PC-3 (cell line): ENCODE measurements around the gene PPP4R1. TPM values are rescaled to one million over a fixed set of nuclear protein-coding genes. Genes with fewer than 3 reads are reported as not detected.

Experiments used
- ATAC-seq: fragments of 200-7000 bp; cut with Tn5 transposase; 2 replicates; pipeline ENCODE4 v1.9.1; 2020; ENCODE audit warnings: mild to moderate bottlenecking, moderate library complexity
- BruUV-seq: library from RNA; stranded (reverse); fragments of 400-500 nt; replicated peaks from 2 replicates; lab custom pipeline; 2021; lab: Mats Ljungman, UMichigan
- CTCF ChIA-PET: fragments of 300-600 bp; sonication (Branson Sonifier 250); formaldehyde crosslinking; loops from one replicate; lab custom pipeline; 2022; ENCODE audit warnings: antibody characterized with exemption; lab: Charles Lee
- POLR2A ChIA-PET: fragments of 300-600 bp; sonication (Branson Sonifier 250); formaldehyde crosslinking; loops from one replicate; lab custom pipeline; 2022; ENCODE audit warnings: antibody characterized with exemption; ENCODE audit not compliant: unreplicated experiment; lab: Charles Lee
- DNase-seq: peaks from one replicate; pipeline ENCODE4 v3.0.0-alpha.2; 2015
- H2AFZ ChIP-seq: fragments of 300-600 bp; sonication (generic); 2 replicates; pipeline ENCODE4 v1.6.0; 2016; ENCODE audit warnings: antibody characterized with exemption, low read length
- H3F3A ChIP-seq: fragments of 300-600 bp; sonication (generic); one replicate; pipeline ENCODE4 v1.6.0; 2017; ENCODE audit warnings: antibody characterized with exemption, low read length, control low read depth, mild to moderate bottlenecking; ENCODE audit not compliant: unreplicated experiment
- H3K27ac ChIP-seq: fragments of 300-600 bp; sonication (generic); 2 replicates; pipeline ENCODE4 v1.5.1; 2016; ENCODE audit warnings: mild to moderate bottlenecking, low read length
- H3K27me3 ChIP-seq: fragments of 300-600 bp; sonication (generic); 2 replicates; pipeline ENCODE4 v1.6.1; 2016; ENCODE audit warnings: low read length, mixed read lengths
- H3K36me3 ChIP-seq: fragments of 300-600 bp; sonication (generic); 2 replicates; pipeline ENCODE4 v1.6.1; 2016; ENCODE audit warnings: low read depth, mixed run types, low read length, mixed read lengths
- H3K4me1 ChIP-seq: fragments of 300-600 bp; sonication (generic); 2 replicates; pipeline ENCODE4 v1.5.1; 2016; ENCODE audit warnings: low read length; ENCODE audit not compliant: insufficient read depth
- H3K4me2 ChIP-seq: fragments of 300-600 bp; sonication (generic); 2 replicates; pipeline ENCODE4 v1.6.0; 2016; ENCODE audit warnings: low read length
- H3K4me3 ChIP-seq: fragments of 300-600 bp; sonication (generic); 2 replicates; pipeline ENCODE4 v1.5.1; 2016; ENCODE audit warnings: mild to moderate bottlenecking, low read length, mixed read lengths
- H3K79me2 ChIP-seq: fragments of 300-600 bp; sonication (generic); 2 replicates; pipeline ENCODE4 v1.6.1; 2017; ENCODE audit warnings: low read length, mixed read lengths
- H3K9ac ChIP-seq: fragments of 300-600 bp; sonication (generic); 2 replicates; pipeline ENCODE4 v1.6.0; 2016; ENCODE audit warnings: mild to moderate bottlenecking, low read length
- H3K9me2 ChIP-seq: fragments of 300-600 bp; sonication (generic); replicated peaks from 2 replicates; pipeline ENCODE4 v1.6.1; 2016; ENCODE audit warnings: mixed run types, low read length, mixed read lengths
- H3K9me3 ChIP-seq: fragments of 300-600 bp; sonication (generic); 2 replicates; pipeline ENCODE4 v1.6.1; 2016; ENCODE audit warnings: low read length, mixed read lengths
- H4K20me1 ChIP-seq: fragments of 300-600 bp; sonication (generic); 2 replicates; pipeline ENCODE4 v1.6.1; 2016; ENCODE audit warnings: low read length, mixed read lengths
- CTCF ChIP-seq: fragments of 300-600 bp; sonication (generic); conservative IDR thresholded peaks from 2 replicates; pipeline ENCODE4 v1.5.1; 2017; ENCODE audit warnings: antibody characterized with exemption, low read depth, mild to moderate bottlenecking, low read length
- EZH2 ChIP-seq: fragments of 300-600 bp; sonication (generic); IDR thresholded peaks from one replicate; pipeline ENCODE4 v1.6.1; 2017; ENCODE audit warnings: antibody characterized with exemption, mild to moderate bottlenecking, low read length; ENCODE audit not compliant: unreplicated experiment
- EZH2phosphoT487 ChIP-seq: fragments of 300-600 bp; sonication (generic); IDR thresholded peaks from 2 replicates; pipeline ENCODE4 v1.6.1; 2018; ENCODE audit warnings: mild to moderate bottlenecking, antibody characterized with exemption, low read length, borderline replicate concordance
- intact Hi-C: fragments of 100-400 bp; cut with micrococcal nuclease; formaldehyde crosslinking; loops from 2 replicates; pipeline ENCODE4 v1.9.0; 2023
- total RNA-seq: library from RNA; depleted of rRNA; stranded (reverse); fragments of >200 nt; gene quantifications from 2 replicates; pipeline ENCODE4 v1.2.3, GENCODE V29; 2014

PPP4R1 gene
- total RNA-seq, 1 experiment from 2014 or later, result 154 TPM

GRCh38 chr18:9522952-9523351, 91.4 kb downstream of the PPP4R1 start:
- no peaks in the 10 kb centered on the region for H3K27me3 ChIP-seq
- H3K36me3 ChIP-seq, result peaks cover 24% of the 10 kb centered on the region
- no peak overlapping the region for H3K9ac ChIP-seq
- CTCF ChIA-PET, result no interaction called here
- POLR2A ChIA-PET, result interaction anchor here (0.6 kb wide), 1 partner anchor 160 kb away, joined by 3 read pairs; no protein-coding TSS in a partner anchor
- H3K9me2 ChIP-seq, result no peaks in the 10 kb centered on the region
- no peak overlapping the region for H3K4me2 ChIP-seq
- no TSS peak for BruUV-seq
- DNase-seq (no peak), ATAC-seq (no peak)
- H3K79me2 ChIP-seq, result peaks cover 13% of the 10 kb centered on the region
- no peaks in the 10 kb centered on the region for H4K20me1 ChIP-seq
- H3K9me3 ChIP-seq, result no peaks in the 10 kb centered on the region
- H3K4me1 ChIP-seq, result peaks cover 10% of the 10 kb centered on the region
- H3F3A ChIP-seq, result no peaks in the 10 kb centered on the region
- no peak overlapping the region for H3K4me3 ChIP-seq
- intact Hi-C loops, result no loop called here
- TF ChIP-seq CTCF, result no peak
- H2AFZ ChIP-seq, result no peak overlapping the region
- H3K27ac ChIP-seq, result no peak overlapping the region

- ATAC-seq, result no peak
- H2AFZ ChIP-seq, result no peak overlapping the region
- ChIA-PET POLR2A (no interaction called here), CTCF (no interaction called here)
- no peaks in the 10 kb centered on the region for H3K9me2 ChIP-seq
- no peak for TF ChIP-seq EZH2phosphoT487
- TF ChIP-seq CTCF, result no peak
- no peak overlapping the region for H3K9ac ChIP-seq
- H3K4me3 ChIP-seq, result no peak overlapping the region
- no peaks in the 10 kb centered on the region for H3K27me3 ChIP-seq
- peaks cover 8% of the 10 kb centered on the region for H3K4me1 ChIP-seq
- no peak for DNase-seq
- H3K9me3 ChIP-seq, result no peaks in the 10 kb centered on the region
- H3K4me2 ChIP-seq, result no peak overlapping the region
- peaks cover 20% of the 10 kb centered on the region; the same call in 1 of the 2 replicates for H3K36me3 ChIP-seq
- peaks cover 20% of the 10 kb centered on the region for H3K79me2 ChIP-seq
- H3K27ac ChIP-seq, result no peak overlapping the region
- intact Hi-C loops, result no loop called here
- no TSS peak for BruUV-seq
- no peaks in the 10 kb centered on the region for H4K20me1 ChIP-seq
- H3F3A ChIP-seq, result no peaks in the 10 kb centered on the region
Measured at GRCh38 chr18:9521770-9522169, 92.6 kb downstream of the PPP4R1 start.

- H3K79me2 ChIP-seq, result peaks cover 26% of the 10 kb centered on the region
- ChIA-PET POLR2A (no interaction called here), CTCF (interaction anchor here (0.6 kb wide), 1 partner anchor 51 kb away, joined by 3 read pairs; no protein-coding TSS in a partner anchor)
- peaks cover 17% of the 10 kb centered on the region; the same call in 1 of the 2 replicates for H3K36me3 ChIP-seq
- intact Hi-C loops, result no loop called here
- H3K27me3 ChIP-seq, result no peaks in the 10 kb centered on the region
- H3K27ac ChIP-seq, result no peak overlapping the region
- H2AFZ ChIP-seq, result no peak overlapping the region
- no peak overlapping the region for H3K9ac ChIP-seq
- no peak for TF ChIP-seq EZH2phosphoT487
- TF ChIP-seq EZH2, result no peak
- no peak for TF ChIP-seq CTCF
- peaks cover 6% of the 10 kb centered on the region; the same call in 1 of the 2 replicates for H3K4me1 ChIP-seq
- ATAC-seq, result no peak
- H3K4me2 ChIP-seq, result no peak overlapping the region
- DNase-seq, result no peak
- no peaks in the 10 kb centered on the region for H4K20me1 ChIP-seq
- no TSS peak for BruUV-seq
- no peak overlapping the region for H3K4me3 ChIP-seq
- H3K9me3 ChIP-seq, result no peaks in the 10 kb centered on the region
- no peaks in the 10 kb centered on the region for H3K9me2 ChIP-seq
- no peaks in the 10 kb centered on the region for H3F3A ChIP-seq
Measured at GRCh38 chr18:9520666-9521065, 93.7 kb downstream of the PPP4R1 start.
